Activated naive CD4-positive, alpha-beta T cell treated with anti-CD3 and anti-CD28 coated beads, Interleukin-2, amount 50 U/mL, for 24 hours (primary cell): Measurements from ENCODE around the gene PTPRD.

Experiments used
- H3K27ac Mint-ChIP-seq: one replicate; pipeline ENCODE4 v1.8.0; 2021; ENCODE audit warnings: mild to moderate bottlenecking, mixed read lengths
- H3K27me3 Mint-ChIP-seq: one replicate; pipeline ENCODE4 v1.8.0; 2021; ENCODE audit warnings: mixed read lengths
- H3K36me3 Mint-ChIP-seq: one replicate; pipeline ENCODE4 v1.8.0; 2021; ENCODE audit warnings: mixed read lengths
- H3K4me1 Mint-ChIP-seq: one replicate; pipeline ENCODE4 v1.8.0; 2021; ENCODE audit warnings: mixed read lengths
- H3K4me3 Mint-ChIP-seq: one replicate; pipeline ENCODE4 v1.8.0; 2021; ENCODE audit warnings: mild to moderate bottlenecking, mixed read lengths
- H3K9me3 Mint-ChIP-seq: one replicate; pipeline ENCODE4 v1.8.0; 2021; ENCODE audit warnings: mixed read lengths

Gene PTPRD

DNA sequence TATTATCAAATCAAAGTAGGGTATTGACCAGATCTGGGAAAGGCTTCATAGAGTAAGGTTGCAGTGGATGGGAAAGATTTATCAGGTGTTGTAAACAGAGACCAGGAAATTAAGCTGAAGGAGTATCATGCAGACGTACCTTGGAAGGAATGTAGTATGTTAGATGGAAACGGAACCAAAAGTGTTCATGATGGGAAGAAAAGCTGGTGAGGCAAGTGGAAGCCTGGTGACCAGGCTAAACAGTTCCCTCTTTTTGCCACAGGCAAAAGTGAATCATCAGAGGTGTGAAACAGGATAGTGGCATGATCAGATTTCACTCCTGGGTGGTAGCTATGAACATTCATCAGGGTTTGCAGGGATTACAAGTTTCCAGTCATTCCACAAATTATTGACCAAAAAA, 2033.1 kb downstream of the PTPRD start:
- Mint-ChIP-seq H3K27me3 (no peaks in the 10 kb centered on the region), H3K9me3 (no peaks in the 10 kb centered on the region), H3K4me1 (no peaks in the 10 kb centered on the region), H3K4me3 (no peak overlapping the region), H3K36me3 (no peaks in the 10 kb centered on the region), H3K27ac (no peak overlapping the region)

DNA sequence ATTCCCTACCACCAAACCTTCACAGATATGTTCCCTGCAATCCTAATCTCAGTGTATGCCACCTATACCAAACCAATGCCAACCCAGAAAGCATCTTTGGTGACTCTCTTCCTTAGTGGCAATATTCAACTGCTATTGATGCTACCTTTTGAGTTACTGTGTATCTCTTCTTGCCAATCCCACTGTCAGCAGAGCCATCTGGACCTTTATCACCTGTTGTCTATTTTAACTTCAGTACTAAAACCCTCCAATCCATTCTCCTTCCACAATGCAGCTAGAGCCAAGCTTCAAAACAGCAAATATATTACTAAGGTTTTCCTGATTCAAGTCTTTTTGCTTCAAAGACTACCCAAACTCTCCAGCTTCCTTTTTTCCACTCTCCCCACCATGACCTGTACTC, 2036.1 kb downstream of the PTPRD start:
- Mint-ChIP-seq H3K9me3 (no peaks in the 10 kb centered on the region), H3K4me3 (no peak overlapping the region), H3K27me3 (no peaks in the 10 kb centered on the region), H3K4me1 (no peaks in the 10 kb centered on the region), H3K27ac (no peak overlapping the region), H3K36me3 (no peaks in the 10 kb centered on the region)

DNA sequence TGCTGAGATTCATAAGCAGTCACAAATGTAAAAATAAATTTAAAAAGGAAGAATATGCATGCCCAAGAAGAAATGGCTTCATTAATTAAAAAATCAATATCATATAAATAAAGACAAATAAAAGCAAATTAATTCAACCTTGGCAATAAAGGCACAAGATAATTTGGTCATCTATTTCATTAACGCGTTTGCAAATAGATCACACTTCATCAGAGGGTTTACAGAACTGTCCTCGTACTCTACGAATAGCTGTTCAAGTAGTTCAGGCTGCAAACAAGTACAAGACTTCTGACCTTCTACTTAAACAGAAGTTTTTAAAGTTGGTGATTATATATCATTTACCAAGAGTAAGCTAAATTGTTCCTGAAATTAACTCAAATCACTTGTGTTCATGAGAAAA, 2038.0 kb downstream of the PTPRD start:
- Mint-ChIP-seq H3K27me3 (no peaks in the 10 kb centered on the region), H3K4me3 (no peak overlapping the region), H3K27ac (no peak overlapping the region), H3K4me1 (no peaks in the 10 kb centered on the region), H3K36me3 (no peaks in the 10 kb centered on the region), H3K9me3 (no peaks in the 10 kb centered on the region)

DNA sequence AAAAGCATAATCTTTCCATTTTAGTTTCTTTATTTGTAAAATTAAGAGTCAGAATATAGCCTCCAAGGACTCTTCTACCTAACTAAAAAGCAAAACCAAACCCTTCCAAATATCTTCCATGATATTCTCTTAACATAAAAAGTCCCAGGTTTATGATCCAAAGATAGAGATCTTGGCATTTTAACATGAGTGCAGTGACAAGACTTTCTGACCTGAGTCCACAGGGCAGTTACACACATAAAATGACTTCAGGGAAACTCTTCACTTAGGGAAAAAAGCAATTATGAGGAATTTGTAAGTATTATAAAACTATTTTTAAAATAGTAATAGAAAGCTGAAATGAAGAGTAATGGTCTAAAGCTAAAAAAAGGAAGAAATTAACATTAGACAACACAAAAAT, 2040.6 kb downstream of the PTPRD start:
- no peaks in the 10 kb centered on the region for H3K36me3 Mint-ChIP-seq
- H3K9me3 Mint-ChIP-seq: no peaks in the 10 kb centered on the region
- H3K4me1 Mint-ChIP-seq: no peaks in the 10 kb centered on the region
- H3K27ac Mint-ChIP-seq: no peak overlapping the region
- H3K27me3 Mint-ChIP-seq: peaks cover under 1% of the 10 kb centered on the region
- no peak overlapping the region for H3K4me3 Mint-ChIP-seq

DNA sequence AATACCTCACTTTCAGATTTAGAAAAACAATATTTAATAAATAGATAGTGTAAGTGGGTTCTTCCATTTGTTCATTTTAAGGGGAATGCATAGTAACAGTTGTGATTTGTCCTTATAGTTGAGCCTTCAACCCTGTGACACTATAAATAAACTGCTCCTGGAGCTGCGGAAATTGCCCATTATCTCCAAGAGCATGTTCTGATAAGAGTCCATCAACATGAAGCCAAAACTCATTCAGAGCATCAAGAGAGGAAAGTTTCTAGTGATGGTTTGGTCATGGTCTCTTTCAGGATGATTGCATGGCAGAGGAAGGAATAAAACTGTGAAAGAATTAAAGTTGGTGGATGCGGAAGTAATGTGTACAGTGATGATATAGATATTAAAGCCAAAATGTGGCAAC, 2041.2 kb downstream of the PTPRD start:
- Mint-ChIP-seq H3K4me1 (no peaks in the 10 kb centered on the region), H3K36me3 (no peaks in the 10 kb centered on the region), H3K9me3 (no peaks in the 10 kb centered on the region)

DNA sequence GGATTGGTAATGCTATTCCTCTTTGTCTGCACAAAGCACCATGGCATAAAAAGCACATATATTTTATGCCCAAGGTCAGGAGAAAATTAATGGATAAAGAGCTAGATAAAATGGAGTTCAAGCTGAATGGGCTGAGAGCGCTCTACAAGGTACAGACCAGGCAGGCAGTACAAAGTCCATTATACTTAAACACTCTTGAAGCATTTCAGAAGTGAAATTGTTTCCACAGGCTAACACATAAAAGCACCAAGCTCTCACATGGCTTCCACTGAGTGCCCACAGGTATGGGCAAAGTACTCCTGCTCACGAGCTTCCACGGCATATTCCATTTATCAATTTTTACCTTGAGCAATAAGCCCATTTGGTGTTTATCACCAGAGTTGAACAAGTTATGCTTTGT, 2042.0 kb downstream of the PTPRD start:
- H3K36me3 Mint-ChIP-seq: no peaks in the 10 kb centered on the region
- H3K27me3 Mint-ChIP-seq: peaks cover 1% of the 10 kb centered on the region
- H3K4me3 Mint-ChIP-seq: no peak overlapping the region
- no peaks in the 10 kb centered on the region for H3K4me1 Mint-ChIP-seq
- no peaks in the 10 kb centered on the region for H3K9me3 Mint-ChIP-seq
- H3K27ac Mint-ChIP-seq: no peak overlapping the region

More for the DNA sequence above, 2041.2 kb downstream of the PTPRD start:
- H3K27me3 Mint-ChIP-seq: peaks cover 1% of the 10 kb centered on the region
- H3K27ac Mint-ChIP-seq: no peak overlapping the region
- no peak overlapping the region for H3K4me3 Mint-ChIP-seq

DNA sequence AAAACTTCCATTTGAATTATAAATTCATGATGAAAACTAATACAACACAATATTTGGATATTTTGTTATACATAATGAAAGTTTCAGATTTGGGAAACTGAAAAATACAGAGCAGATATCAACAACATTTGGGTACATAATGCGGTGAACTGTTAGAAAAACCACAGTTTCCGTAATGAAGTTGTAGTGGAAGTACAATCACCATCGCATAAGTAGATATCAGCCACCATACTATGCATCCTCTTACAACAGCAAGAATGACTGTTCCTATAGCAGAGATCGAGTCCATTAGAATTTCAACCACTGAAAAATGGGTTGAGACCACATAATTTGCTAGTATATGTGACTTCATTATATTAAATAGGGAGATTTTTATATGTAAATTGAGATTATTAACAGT, 2043.0 kb downstream of the PTPRD start:
- Mint-ChIP-seq H3K36me3 (no peaks in the 10 kb centered on the region), H3K4me3 (no peak overlapping the region), H3K4me1 (no peaks in the 10 kb centered on the region), H3K27me3 (peaks cover 3% of the 10 kb centered on the region), H3K9me3 (no peaks in the 10 kb centered on the region), H3K27ac (no peak overlapping the region)

DNA sequence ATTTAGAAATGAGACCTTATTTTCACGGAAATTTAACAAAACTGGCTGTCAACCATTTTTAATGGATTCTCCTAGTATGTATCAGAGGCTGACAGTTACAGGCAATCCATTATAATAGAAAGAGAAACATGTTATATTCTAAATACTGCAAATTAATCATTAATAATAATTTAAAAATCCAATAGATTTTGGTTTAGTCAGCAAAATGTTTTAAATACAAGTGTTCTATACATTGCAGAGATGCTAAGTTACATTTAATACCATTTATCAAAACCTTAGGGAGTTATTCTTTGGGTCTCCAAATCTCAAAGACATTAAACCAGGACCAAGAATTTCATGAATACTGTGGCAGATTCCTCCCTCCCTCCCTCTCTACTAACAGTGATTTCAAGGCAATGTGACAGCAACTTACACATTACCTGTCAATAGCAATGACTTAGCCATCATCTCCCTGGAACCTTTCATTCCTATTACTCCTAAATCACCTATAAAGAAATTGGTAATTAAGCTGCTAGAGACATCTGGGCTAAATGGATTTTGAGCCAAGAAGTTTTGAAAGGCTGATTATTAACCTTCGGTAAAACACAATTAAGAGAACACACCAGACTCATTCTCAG, 2044.7 kb downstream of the PTPRD start:
- Mint-ChIP-seq H3K9me3 (no peaks in the 10 kb centered on the region), H3K27ac (no peak overlapping the region), H3K4me3 (no peak overlapping the region), H3K27me3 (peaks cover 3% of the 10 kb centered on the region), H3K36me3 (no peaks in the 10 kb centered on the region), H3K4me1 (no peaks in the 10 kb centered on the region)

DNA sequence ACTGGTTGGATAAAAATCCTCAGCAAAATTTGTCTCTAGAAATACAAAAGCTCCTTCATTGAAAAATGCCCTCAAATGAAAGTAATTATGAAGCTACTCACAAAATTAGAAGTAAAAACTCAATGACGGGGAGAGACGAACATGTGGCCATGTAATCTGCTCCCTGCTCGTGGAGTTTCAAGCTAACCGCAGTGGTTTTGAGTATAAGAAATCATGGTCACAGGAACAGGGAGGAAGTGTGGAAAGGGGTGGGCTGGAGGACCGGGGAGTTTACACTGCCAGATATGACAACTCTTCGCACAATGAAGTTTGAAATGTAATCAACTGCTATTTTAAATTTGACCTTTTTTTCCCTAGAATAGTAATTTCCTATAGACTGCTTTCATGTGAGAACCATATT, 2047.8 kb downstream of the PTPRD start:
- H3K4me1 Mint-ChIP-seq: no peaks in the 10 kb centered on the region
- peaks cover 3% of the 10 kb centered on the region for H3K27me3 Mint-ChIP-seq
- H3K36me3 Mint-ChIP-seq: no peaks in the 10 kb centered on the region
- no peaks in the 10 kb centered on the region for H3K9me3 Mint-ChIP-seq
- H3K27ac Mint-ChIP-seq: no peak overlapping the region
- H3K4me3 Mint-ChIP-seq: no peak overlapping the region

DNA sequence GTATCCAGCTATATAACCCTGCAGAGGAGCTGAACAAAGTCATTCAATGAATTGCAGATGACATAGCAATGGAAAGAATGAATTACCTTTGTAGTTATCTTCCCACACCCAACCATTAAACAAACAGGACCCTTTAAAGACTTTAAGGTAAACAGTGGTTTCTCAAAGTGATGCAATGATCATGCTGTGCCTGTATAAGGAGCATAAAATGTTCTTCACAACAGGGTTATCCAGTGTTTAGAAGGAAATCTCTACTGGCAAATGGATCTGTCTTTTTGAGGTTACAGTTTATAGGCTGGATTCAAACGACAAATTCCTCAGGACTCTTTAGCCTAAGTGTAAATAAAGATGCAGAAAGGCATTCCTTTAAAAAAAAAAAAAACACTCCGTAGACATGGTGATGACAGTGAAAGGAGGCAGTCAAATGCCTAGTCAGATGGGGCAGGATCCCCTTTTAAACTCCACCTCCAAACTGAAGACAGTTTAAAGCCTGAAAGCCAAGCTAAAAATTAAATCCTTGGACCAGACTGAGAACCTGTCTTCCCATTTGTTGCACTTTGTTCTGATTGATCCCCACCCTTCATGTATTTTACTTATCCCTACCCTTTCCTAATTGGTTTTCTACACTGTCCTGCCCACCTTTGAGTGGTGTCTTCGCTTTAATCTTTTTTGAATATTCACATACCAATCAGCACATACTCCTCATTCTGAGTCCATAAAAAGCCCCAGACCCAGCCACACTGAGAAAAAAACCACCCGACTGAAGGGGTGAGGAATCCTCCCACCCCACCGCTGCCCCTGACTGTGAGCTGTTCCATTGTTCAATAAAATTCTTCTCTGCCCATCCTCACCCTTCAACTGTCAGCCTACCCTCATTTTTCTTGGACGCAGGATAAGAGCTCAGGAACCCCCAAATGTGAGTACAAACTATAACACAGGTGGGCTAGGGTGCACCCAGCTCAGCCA, 2052.0 kb downstream of the PTPRD start:
- Mint-ChIP-seq H3K4me3 (no peak overlapping the region), H3K4me1 (no peaks in the 10 kb centered on the region), H3K27me3 (peaks cover 1% of the 10 kb centered on the region), H3K27ac (no peak overlapping the region), H3K36me3 (no peaks in the 10 kb centered on the region), H3K9me3 (peaks cover 4% of the 10 kb centered on the region)

DNA sequence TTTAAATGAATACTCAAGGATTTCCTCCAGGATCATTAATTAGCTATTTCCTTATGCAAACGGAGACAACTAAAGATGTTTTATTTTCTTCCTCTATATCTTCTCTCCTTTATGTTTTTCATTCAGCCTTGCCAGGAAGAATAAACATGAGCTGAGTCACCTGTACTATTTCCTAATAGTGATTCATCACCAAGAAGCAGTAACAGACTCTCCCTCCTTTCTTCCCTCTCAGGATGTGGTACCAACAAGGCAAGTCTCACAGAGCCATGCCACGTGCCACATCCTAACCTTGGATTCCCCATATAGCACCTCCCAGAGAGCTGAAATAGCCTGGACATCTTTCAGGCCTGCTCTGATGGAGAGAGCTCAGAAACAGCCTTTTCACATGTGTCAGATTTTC, 2054.6 kb downstream of the PTPRD start:
- Mint-ChIP-seq H3K9me3 (peaks cover 4% of the 10 kb centered on the region), H3K4me1 (no peaks in the 10 kb centered on the region), H3K4me3 (no peak overlapping the region), H3K27ac (no peak overlapping the region), H3K36me3 (no peaks in the 10 kb centered on the region), H3K27me3 (no peaks in the 10 kb centered on the region)

DNA sequence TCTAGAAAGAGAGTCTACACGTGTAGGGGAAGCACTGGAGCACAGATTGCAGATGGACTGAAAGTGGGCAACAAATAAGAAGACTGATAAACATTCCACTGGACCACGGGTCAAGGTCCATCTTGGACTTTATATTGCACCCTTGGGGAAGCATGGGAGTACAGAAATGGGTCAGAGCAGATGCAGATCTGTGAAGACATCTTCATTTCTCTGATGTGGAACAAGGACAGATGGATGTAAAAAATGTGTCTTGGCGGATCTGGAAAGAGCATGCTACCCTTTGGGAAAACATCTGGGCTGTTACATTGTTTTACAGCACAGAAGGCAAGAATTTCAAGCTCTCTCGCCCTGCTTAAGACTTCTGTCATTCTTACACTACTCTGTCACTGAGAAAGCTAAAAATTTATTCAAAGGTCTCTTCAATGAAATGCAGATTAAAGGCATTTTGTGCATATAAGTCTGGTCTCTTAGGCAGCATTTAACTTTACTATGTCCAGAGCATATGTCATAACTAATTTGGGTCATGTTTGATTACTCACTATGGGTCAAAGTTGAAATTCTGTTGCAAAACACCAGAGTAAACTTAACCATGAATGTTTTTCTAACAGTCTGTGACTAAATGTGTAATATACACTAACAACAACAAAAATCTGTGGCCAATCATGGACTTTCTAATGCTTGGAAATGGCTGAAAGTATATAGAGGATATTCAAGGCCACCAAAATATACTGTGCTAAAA, 2056.9 kb downstream of the PTPRD start:
- H3K9me3 Mint-ChIP-seq: peaks cover 4% of the 10 kb centered on the region
- H3K36me3 Mint-ChIP-seq: no peaks in the 10 kb centered on the region
- no peaks in the 10 kb centered on the region for H3K27me3 Mint-ChIP-seq
- no peak overlapping the region for H3K27ac Mint-ChIP-seq
- H3K4me1 Mint-ChIP-seq: no peaks in the 10 kb centered on the region
- no peak overlapping the region for H3K4me3 Mint-ChIP-seq

DNA sequence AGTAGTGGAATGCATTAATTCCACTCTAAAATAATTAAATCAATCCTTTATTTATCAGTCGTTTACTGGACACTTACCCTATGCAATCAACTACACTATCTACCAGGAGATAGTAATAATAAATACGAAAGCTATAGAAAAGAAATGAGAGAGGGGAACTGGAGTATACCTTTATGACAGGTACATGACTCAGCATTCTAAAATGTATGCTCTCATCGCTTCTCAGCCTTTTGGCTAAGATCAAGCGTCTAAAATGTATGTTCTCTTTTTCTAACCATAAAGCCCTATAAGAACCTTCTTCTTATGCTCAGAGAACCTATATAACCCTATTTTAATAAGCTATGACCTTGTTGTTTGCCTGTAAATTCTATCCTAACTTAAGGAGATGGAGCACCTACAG, 2059.4 kb downstream of the PTPRD start:
- H3K4me3 Mint-ChIP-seq: no peak overlapping the region
- H3K27me3 Mint-ChIP-seq: no peaks in the 10 kb centered on the region
- H3K9me3 Mint-ChIP-seq: peaks cover 4% of the 10 kb centered on the region
- H3K27ac Mint-ChIP-seq: no peak overlapping the region
- no peaks in the 10 kb centered on the region for H3K36me3 Mint-ChIP-seq
- H3K4me1 Mint-ChIP-seq: no peaks in the 10 kb centered on the region

DNA sequence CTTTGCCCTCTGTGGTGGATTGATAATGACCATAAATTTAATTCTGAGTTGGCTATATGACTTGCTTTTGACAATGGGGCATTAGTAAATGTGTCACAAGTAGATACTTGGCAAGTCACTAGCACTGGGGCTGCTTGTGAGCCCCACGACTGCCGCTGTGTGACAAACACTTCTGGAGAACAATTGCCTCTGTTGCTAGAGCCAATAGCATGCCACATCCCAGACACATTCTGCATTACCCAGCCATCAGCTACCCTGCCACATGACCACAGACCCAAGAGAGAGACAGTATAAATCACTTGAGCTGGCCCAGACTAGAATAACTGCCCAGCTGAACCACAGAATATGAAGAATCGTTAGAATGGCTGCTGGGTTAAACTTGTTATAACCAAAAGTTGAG, 2060.1 kb downstream of the PTPRD start:
- Mint-ChIP-seq H3K4me3 (no peak overlapping the region), H3K27me3 (no peaks in the 10 kb centered on the region), H3K36me3 (no peaks in the 10 kb centered on the region), H3K4me1 (no peaks in the 10 kb centered on the region), H3K9me3 (no peaks in the 10 kb centered on the region), H3K27ac (no peak overlapping the region)

DNA sequence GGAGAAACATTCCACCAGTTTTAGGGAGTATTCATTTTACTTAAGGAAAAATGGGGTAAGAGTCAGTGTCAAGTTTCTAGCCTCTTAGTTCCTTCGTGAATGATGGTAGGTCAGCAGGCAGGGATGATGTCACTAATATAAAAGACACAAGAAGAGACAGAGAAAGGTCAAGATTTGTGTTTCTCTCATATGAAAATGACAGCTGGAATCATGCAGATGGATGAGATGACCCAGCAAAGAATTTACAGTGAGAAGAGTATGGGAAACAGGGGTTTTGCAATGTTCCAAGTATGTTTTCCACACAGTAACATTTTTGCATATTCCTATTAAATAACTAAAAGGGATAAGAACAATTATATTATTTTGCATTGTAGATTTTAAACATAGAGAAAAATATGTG, 2063.6 kb downstream of the PTPRD start:
- no peak overlapping the region for H3K27ac Mint-ChIP-seq
- H3K36me3 Mint-ChIP-seq: no peaks in the 10 kb centered on the region
- H3K4me3 Mint-ChIP-seq: no peak overlapping the region
- no peaks in the 10 kb centered on the region for H3K27me3 Mint-ChIP-seq
- no peaks in the 10 kb centered on the region for H3K4me1 Mint-ChIP-seq
- H3K9me3 Mint-ChIP-seq: no peaks in the 10 kb centered on the region

DNA sequence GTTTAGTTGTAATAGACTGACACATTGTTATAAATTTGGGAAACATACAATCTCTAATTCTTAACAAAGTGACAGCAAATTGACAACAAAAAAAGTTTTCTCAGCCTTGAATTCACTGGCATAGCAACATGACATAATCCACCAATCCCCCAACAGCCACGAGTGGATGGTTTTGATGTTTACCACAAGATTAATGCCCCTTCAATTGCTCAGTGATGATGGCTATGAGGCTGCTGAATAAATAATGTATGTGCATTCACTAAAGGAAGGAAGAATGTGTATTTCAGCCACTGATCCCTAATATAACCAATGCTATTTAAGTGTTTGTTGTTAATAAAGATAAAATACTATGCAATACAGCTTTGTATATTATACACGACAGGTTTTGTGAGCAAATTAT, 2069.6 kb downstream of the PTPRD start:
- no peaks in the 10 kb centered on the region for H3K27me3 Mint-ChIP-seq
- no peaks in the 10 kb centered on the region for H3K4me1 Mint-ChIP-seq
- H3K9me3 Mint-ChIP-seq: no peaks in the 10 kb centered on the region
- no peak overlapping the region for H3K4me3 Mint-ChIP-seq
- H3K36me3 Mint-ChIP-seq: no peaks in the 10 kb centered on the region
- H3K27ac Mint-ChIP-seq: no peak overlapping the region
